NCI-H524 (cell line): Measurements from ENCODE around the gene LIN37.

Experiments used
- DNase-seq, 2 experiments: peaks; one replicate each; lab custom pipeline; 2025; lab: John Stamatoyannopoulos, UW

The LIN37 gene

DNA sequence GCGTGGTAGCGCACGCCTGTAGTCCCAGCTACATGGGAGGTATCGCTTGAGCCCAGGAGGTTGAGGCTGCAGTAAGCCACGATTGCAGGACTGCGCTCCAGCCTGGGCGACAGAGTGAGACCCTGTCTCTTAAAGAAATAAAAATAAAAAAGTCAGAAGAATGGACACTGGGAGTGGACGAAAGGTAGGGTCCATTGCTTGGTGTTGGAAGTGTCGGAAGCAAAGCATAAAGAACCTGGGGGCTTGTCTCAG is 26.6 kb downstream of the LIN37 start:
- DNase-seq: no peak

DNA sequence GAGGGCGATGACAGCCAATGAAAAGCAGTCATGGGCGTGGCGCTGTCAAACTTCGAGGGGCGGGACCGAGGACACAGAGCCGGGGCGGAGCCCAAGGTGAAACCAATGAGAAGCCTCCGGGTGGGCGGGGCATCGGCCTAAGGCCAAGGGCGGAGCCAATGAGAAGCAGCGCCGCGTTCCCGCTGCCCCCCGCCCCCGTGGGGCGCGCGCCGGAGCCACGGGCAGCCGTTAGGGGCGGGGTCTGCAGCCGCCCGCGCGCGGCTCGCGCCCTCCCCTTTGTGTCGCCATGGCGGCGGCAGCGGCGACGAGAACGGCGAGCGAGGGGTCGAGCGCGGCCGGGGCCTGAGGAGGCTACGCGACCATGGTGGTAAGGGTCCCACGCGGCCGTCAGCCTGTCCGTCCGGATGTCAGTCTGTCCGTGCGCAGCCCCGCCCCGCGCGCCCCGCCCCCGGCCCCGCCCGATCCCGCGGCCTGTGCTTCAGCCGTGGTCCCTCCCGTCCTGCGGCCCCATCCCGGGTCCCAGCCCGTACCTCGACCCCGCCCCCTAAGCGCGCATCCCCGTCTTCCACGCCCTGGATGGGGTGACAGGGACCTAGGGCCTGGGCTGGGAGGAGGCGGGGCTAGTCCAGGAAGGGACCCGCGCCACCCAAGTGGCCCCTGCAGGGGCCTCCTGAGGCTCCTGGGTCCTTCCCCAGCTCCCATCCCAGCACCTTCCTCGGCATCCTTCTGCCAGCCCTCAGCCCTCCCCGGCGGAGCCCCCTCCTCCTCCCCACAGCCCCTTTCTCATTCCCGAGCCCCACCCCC is 27.1 kb downstream of the LIN37 start, which contains the start of gene ARHGAP33:
TSS of gene ARHGAP33 (plus strand) at position 267 of the 804 bp plus-strand sequence. CDS start at position 362, 95 bp downstream.
- peak; percentile 99 for DNase-seq

DNA sequence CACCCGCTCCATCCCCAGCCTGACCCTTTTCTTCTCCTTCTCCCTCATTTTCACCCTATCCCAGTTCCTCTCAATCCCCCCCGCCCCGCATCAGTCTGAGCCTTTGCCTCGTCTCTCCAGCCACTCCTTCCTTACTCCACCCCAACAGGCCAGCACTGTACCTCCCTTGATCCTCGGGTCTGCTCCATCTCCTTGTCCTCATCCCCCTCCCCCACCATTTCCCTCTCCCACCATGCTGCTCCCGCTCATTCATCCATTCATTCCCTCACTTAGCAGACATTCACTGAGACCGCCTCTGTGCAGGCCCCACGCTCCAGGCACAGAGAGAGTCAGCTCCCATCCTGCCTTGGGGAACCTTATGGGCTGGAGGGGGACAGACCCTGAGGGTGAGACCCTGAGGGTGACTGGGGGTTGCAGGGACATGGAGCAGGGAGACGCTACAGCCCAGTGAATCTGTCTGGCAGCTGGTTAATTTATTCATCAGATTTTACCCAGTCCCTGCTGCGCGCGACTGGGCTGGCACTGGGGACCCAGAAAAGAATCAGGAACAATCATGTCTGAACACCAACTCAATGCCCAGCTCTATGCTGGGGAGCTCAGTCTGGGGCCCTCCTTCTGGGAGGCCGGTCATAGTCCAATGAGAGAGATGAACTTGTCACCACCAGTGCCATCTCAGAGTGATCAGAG is 27.9 kb downstream of the LIN37 start:
- DNase-seq: peak in 1 of 2 experiments; percentile 46

DNA sequence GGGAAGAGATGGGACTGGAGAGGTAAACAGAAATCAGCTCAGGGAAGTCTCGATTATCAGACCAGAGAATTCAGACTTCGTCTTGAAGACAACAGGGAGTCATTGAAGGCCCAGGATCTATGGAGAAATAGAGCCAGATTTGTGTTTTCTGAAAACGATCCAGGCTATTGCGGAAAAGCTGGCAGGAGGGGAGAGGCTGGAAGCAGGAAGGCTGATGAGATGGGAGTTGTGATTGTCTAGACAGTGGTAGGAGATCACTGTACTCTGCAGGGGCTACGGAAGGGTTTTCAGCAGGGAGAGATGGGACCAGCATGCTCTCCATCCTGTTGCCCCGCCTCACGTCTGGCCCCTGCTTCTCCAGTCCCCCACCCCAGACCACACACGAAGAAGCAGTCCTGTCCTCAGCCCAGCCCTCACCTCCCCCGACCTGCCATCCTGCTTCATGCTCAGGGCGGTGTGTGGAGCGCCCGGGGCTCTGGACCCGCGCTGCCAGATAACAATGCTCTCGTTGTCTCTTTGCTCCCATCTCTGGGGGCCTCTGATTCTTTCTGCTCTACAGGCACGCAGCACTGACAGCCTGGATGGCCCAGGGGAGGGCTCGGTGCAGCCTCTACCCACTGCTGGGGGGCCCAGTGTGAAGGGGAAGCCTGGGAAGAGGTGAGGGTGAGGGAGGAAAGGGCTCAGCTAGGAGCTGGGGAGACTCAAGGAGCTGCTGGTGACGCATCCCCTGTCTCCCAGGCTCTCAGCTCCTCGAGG is 28.9 kb downstream of the LIN37 start:
- DNase-seq: no peak

DNA sequence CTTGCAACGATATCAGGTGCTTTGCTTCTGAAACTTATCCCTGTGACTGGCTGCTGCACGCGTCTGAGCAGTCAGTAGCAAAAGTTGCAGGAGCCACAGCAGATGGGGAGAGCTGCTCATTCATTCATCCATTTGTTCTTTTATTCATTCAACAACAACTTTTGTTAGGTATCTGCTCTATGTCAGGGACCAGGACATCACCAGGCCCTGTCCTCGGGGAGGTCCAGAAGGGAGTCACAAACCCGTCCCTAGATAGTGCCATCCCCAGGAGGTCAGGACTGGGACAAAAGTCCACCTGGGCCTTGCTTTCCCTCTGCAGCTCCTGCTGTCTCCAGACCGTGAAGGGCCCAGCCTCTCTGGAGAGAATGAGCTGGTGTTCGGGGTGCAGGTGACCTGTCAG is 29.6 kb downstream of the LIN37 start:
- DNase-seq: no peak

DNA sequence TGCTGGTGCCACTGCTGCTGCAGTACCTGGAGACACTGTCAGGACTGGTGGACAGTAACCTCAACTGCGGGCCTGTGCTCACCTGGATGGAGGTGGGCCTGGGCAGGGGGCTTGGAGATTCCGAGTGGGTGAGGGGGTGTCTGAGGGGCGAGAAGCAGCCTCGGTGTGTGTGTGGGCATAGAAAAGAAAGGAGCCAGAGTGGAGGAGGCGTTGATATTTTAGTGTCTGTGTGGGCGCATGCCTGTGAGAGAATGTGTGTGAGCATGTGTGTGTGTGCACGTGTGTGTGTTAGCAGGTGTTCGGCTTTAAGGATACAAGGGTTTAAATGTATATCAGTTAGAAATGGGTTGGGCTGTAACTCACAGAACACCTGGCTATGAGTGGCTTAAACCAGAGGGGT is 30.7 kb downstream of the LIN37 start:
- DNase-seq: no peak

DNA sequence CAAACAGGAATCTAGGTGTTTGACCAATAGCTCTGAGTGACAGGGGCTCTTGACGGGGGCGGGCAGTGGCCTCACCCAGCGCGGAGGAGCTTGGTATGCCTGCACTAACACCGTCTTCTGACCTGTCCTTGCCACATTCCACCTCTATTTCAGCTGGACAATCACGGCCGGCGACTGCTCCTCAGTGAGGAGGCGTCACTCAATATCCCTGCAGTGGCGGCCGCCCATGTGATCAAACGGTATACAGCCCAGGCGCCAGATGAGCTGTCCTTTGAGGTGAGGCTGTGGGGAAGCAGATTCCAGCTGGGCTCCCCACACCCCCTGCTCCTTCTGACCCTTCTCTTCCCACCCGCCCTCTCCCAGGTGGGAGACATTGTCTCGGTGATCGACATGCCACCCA is 31.7 kb downstream of the LIN37 start:
- DNase-seq: no peak

DNA sequence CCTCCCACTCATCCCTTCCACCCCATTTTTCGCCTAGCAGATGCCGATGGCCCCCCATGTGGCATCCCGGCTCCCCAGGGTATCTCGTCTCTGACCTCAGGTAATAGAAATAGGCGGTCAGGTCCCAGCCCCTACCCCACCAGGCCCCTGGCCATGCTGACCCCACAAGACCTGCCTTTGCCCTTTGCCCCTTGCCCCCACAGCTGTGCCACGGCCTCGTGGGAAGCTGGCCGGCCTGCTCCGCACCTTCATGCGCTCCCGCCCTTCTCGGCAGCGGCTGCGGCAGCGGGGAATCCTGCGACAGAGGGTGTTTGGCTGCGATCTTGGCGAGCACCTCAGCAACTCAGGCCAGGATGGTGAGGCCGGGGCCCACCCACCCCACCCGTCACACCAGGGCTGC is 32.3 kb downstream of the LIN37 start:
- DNase-seq: no peak

DNA sequence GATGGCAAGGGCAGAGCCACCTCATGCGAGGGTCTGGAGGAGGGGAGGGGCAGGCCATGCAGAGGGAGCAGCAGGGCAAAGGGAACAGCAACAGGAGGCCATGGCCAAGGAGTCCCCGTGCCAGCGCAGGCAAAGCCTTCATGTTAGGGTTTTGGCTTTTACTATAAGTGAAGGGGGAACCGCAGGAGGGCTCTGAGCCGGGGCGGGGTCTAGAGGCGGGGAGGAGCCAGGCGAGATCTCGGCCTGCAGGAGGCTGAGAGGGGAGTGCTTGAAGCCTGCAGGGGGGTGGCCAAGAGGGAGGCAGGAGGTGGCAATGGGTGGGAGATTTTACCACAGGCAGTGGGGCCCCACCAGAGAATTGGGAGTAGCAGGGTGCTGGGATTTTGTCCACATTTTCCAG is 33.3 kb downstream of the LIN37 start:
- DNase-seq: no peak

DNA sequence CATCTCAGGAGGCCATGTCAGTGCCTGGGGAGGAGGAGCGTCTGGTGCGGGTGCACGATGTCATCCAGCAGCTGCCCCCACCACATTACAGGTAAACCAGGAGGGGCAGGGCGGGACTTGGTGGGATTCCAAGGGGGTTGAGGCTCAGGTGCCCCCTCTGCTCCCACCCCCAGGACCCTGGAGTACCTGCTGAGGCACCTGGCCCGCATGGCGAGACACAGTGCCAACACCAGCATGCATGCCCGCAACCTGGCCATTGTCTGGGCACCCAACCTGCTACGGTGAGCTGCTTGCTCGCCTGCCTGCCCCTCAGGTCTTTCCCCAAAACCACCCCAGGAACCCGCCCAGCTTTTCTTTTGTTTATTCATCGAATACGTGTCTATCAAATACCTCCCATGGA is 34.2 kb downstream of the LIN37 start:
- no peak for DNase-seq

DNA sequence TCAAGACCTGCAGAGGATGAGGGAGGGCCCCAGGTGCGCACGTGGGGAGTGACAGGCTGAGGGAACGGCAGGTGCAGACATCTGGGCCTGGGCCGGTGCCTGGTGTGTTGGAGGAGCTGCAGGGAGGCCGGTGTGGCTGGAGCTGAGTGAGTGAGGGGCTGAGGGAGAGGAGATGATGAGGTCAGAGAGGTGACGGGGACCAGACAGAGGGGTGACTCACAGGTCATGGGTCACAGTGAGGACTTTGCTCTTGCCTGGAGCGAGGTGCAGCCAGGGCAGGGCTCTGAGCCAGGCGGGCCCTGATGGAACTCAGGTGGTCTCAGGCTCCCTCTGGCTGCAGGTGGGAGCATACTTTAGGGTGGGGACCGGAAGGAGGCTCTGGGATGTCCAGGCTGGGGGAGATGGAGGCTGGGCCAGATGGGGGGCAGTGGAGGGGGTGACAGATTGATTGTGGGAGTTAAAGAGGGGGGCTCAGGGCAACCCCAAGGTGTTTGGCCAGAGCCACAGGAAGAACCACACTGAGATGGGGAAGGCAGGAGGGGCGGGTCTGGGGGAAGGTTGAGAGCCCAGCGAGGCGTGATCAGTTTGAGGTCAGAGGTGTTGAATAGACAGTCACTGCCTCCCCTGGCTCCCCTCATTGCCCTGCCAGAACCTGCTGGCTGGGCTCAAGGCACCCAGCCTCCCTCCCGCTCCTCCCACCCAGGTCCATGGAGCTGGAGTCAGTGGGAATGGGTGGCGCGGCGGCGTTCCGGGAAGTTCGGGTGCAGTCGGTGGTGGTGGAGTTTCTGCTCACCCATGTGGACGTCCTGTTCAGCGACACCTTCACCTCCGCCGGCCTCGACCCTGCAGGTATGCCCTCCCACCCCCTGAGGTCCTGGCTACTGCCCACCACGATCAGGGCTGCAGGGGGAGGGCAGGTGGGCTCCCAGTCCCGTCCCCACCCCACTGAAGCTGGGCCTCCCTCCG is 35.4 kb downstream of the LIN37 start:
- DNase-seq: no peak

DNA sequence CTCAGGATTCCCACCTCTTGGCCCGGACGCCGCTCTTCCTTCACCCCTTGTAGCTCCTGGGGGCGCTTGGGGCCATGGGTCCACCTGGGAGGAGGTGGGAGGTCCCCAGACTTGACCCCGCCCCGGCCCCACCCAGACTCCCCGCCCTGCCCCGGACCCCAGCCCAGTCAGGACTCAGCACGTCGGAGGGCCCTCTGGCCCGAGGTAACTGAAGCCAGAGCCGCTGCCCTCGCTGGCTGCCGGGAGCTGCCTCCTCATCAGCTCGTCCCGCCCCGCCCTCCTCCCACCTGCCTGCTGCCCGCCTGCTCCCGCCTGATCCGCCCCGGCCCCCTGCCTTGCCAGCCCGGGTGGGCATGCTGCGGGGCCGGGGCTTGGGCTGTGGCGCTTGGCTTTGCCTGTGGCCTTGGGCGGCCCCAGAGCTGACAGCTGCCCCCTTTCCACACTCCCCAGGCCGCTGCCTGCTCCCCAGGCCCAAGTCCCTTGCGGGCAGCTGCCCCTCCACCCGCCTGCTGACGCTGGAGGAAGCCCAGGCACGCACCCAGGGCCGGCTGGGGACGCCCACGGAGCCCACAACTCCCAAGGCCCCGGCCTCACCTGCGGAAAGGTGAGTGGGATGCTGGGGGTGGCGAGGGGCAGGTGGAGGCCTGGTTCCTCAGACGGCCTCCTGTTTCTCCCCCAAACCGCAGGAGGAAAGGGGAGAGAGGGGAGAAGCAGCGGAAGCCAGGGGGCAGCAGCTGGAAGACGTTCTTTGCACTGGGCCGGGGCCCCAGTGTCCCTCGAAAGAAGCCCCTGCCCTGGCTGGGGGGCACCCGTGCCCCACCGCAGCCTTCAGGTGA is 36.3 kb downstream of the LIN37 start:
- no peak for DNase-seq

DNA sequence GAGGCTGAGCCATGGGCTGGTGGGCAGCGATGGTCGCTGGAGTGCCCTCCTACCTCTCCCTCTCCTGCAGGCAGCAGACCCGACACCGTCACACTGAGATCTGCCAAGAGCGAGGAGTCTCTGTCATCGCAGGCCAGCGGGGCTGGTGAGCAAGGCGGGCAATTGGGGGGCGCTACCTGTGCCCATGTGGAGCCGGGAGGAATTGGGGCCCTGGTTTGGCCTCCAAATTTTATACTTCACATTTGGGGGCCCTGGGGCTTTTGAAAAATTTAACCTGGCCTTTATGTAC is 36.9 kb downstream of the LIN37 start:
- DNase-seq: no peak

DNA sequence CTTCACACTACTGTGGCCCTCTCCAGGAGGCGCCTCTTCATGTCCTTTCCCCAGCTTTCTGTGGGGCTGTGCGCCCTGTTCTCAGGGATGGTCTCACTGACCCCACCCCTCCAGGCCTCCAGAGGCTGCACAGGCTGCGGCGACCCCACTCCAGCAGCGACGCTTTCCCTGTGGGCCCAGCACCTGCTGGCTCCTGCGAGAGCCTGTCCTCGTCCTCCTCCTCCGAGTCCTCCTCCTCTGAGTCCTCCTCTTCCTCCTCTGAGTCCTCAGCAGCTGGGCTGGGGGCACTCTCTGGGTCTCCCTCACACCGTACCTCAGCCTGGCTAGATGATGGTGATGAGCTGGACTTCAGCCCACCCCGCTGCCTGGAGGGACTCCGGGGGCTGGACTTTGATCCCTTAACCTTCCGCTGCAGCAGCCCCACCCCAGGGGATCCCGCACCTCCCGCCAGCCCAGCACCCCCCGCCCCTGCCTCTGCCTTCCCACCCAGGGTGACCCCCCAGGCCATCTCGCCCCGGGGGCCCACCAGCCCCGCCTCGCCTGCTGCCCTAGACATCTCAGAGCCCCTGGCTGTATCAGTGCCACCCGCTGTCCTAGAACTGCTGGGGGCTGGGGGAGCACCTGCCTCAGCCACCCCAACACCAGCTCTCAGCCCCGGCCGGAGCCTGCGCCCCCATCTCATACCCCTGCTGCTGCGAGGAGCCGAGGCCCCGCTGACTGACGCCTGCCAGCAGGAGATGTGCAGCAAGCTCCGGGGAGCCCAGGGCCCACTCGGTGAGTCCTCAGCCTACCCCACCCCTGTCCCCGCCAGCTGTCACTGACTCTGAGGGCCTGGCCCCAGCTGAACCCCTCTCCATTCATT is 38.2 kb downstream of the LIN37 start:
- DNase-seq: peak in 1 of 2 experiments; percentile 29

DNA sequence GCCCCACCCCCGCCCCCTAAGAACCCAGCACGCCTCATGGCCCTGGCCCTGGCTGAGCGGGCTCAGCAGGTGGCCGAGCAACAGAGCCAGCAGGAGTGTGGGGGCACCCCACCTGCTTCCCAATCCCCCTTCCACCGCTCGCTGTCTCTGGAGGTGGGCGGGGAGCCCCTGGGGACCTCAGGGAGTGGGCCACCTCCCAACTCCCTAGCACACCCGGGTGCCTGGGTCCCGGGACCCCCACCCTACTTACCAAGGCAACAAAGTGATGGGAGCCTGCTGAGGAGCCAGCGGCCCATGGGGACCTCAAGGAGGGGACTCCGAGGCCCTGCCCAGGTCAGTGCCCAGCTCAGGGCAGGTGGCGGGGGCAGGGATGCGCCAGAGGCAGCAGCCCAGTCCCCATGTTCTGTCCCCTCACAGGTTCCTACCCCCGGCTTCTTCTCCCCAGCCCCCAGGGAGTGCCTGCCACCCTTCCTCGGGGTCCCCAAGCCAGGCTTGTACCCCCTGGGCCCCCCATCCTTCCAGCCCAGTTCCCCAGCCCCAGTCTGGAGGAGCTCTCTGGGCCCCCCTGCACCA is 38.9 kb downstream of the LIN37 start:
- no peak for DNase-seq

DNA sequence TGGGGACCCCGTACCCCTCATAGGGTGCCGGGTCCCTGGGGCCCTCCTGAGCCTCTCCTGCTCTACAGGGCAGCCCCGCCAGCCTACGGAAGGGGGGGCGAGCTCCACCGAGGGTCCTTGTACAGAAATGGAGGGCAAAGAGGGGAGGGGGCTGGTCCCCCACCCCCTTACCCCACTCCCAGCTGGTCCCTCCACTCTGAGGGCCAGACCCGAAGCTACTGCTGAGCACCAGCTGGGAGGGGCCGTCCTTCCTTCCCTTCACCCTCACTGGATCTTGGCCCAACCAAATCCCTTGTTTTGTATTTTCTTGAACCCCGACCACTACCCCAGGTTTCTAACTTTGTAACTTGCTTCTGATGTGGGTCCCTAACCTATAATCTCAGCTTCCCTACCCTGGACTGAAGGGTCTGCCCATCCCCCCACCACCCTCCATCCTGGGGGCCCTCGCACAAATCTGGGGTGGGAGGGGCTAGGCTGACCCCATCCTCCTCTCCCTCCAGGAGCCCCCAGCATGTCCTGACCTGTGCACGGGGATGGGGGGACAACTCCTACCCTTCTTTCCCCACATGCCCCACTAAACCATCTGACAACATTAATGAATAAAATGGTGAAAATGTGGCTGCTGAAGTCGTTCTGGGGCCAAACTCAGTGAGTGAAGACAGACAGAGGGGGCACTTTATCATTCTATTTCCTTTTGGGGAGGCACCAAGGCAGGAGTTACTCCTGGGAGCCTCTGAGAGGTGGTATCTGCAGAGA is 40.0 kb downstream of the LIN37 start:
- DNase-seq: no peak

DNA sequence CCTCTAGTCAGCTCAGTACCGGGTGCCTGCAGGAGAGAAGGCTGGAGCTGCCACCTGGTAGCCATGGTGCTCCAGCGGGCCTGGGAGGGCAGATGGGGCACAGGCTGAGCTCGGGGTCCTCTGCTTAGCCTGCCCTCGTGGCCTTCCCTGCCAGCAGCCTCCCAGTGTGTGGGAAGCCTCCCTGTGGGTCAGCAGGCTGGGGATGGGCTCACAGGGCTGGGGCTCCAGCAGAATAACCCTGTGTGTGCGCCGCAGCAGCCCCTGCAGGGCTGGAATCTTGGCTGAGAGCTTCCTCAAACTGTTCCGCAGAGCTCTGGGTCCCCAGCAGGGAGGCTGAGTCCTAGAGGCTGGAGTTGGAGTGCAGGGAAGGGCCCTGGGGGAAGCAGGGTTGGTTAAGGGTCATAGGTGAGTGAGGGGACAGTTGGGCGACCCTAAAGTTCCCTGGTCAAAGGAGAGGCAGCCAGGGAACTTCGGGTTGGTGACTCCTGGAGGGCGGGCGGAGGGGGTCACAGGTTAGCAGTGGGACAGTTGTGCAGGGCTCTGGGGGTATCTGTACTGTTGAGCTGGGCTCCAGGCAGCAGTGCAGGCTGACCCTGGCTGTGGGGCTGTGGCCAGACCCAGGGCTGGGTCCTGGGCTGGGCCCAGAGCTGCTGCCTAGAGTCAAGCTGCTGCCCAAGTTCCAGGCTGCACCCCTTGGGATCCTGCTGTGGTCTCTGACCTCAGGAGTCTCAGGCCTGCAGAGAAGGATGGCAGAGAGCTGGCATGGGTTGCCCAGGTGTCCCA is 41.0 kb downstream of the LIN37 start:
- no peak for DNase-seq
